HepG2 (cell line): Measurements from ENCODE around the gene ARFGEF2. TPM values are rescaled to one million over a fixed set of nuclear protein-coding genes. Genes with fewer than 3 reads are reported as not detected.

Source experiments
- ATAC-seq: fragments of 200-7000 bp; cut with Tn5 transposase; 3 replicates; pipeline ENCODE4 v1.9.1; 2020; ENCODE audit warnings: mild to moderate bottlenecking, moderate library complexity
- BruUV-seq: library from RNA; stranded (reverse); fragments of 400-500 nt; replicated peaks from 2 replicates; lab custom pipeline; 2021; lab: Mats Ljungman, UMichigan
- CTCF ChIA-PET: fragments of 300-600 bp; formaldehyde crosslinking; extraction: SDS; loops from one replicate; lab custom pipeline; 2021; ENCODE audit warnings: low total read pairs, inconsistent platforms, low intra/inter-chr PET ratio; lab: Yijun Ruan, JAX
- POLR2A ChIA-PET: fragments of 350-600 bp; sonication (Branson Sonifier 250); formaldehyde crosslinking; loops from one replicate; lab custom pipeline; 2020; ENCODE audit warnings: antibody characterized with exemption, inconsistent platforms; lab: Yijun Ruan, JAX
- DNase-seq: peaks from one replicate; pipeline ENCODE4 v3.0.0-alpha.2; 2015; ENCODE audit warnings: low spot score
- FAIRE-seq: peaks from 3 replicates; lab custom pipeline; 2011; peaks lifted over from hg19 to GRCh38; lab: Jason Lieb, UNC
- H2AFZ ChIP-seq: one replicate; pipeline ENCODE4 v1.6.1; 2011; ENCODE audit warnings: low read length, inconsistent platforms
- H3K27ac ChIP-seq: fragments of 300-600 bp; 3 replicates; pipeline ENCODE4 v1.8.0; 2011; ENCODE audit warnings: mixed run types, mild to moderate bottlenecking, mixed read lengths, low read length, inconsistent platforms; ENCODE audit not compliant: insufficient read depth; ENCODE audit errors: extremely low read length
- H3K27me3 ChIP-seq, 2 experiments: fragments of 200-600 bp in 1 of 2; 2 replicates in 1 of 2; 3 replicates in 1 of 2; pipeline versions ENCODE4 v1.6.0 to v1.8.0; 2011; ENCODE audit warnings: low read length in 2 of 2, mild to moderate bottlenecking in 2 of 2, moderate library complexity in 2 of 2, inconsistent platforms in 1 of 2; ENCODE audit not compliant: insufficient read depth in 2 of 2, control insufficient read depth in 1 of 2
- H3K36me3 ChIP-seq, 2 experiments: fragments of 200-600 bp in 1 of 2; replicated peaks in 1 of 2; 2 replicates in 1 of 2; 3 replicates in 1 of 2; pipeline versions ENCODE4 v1.5.1 to v1.8.0; 2011; ENCODE audit warnings: low read length in 2 of 2, inconsistent platforms in 1 of 2; ENCODE audit not compliant: insufficient read depth in 2 of 2, control insufficient read depth in 1 of 2
- H3K4me1 ChIP-seq: 2 replicates; pipeline ENCODE4 v1.5.1; 2012; ENCODE audit warnings: low read length, inconsistent platforms; ENCODE audit not compliant: insufficient read depth
- H3K4me2 ChIP-seq: 2 replicates; pipeline ENCODE4 v1.6.0; 2011; ENCODE audit warnings: low read depth, low read length, inconsistent platforms
- H3K4me3 ChIP-seq, 3 experiments: fragments of 200-600 bp in 1 of 3; sonication (generic), shearing (Covaris generic) in 1 of 3; replicated peaks in 1 of 3; 2 replicates each; pipeline ENCODE4 v1.5.1; 2011 to 2016; ENCODE audit warnings: low read length in 3 of 3, inconsistent platforms in 2 of 3, low read depth in 2 of 3, mild to moderate bottlenecking in 2 of 3, control low read depth in 1 of 3, mixed read lengths in 1 of 3; ENCODE audit not compliant: insufficient read depth in 1 of 3
- H3K79me2 ChIP-seq: one replicate; pipeline ENCODE4 v1.6.1; 2011; ENCODE audit warnings: low read length, inconsistent platforms; ENCODE audit not compliant: insufficient read depth
- H3K9ac ChIP-seq: 2 replicates; pipeline ENCODE4 v1.6.0; 2011; ENCODE audit warnings: mild to moderate bottlenecking, low read depth, low read length, inconsistent platforms; ENCODE audit not compliant: insufficient read depth
- H3K9me3 ChIP-seq: 2 replicates; pipeline ENCODE4 v1.5.1; 2012; ENCODE audit warnings: mild to moderate bottlenecking, low read length
- H4K20me1 ChIP-seq: 2 replicates; pipeline ENCODE4 v1.6.0; 2011; ENCODE audit warnings: inconsistent platforms, mild to moderate bottlenecking, low read length, moderate library complexity; ENCODE audit not compliant: insufficient read depth
- ADNP ChIP-seq: sonication (generic); formaldehyde crosslinking; IDR thresholded peaks from 2 replicates; pipeline ENCODE4 v1.4.0; 2020; ENCODE audit warnings: missing genetic modification reagents
- ASH2L ChIP-seq: fragments of 300-600, 200-600 bp; sonication (generic); IDR thresholded peaks from 2 replicates; pipeline ENCODE4 v1.7.0; 2017; ENCODE audit warnings: low read depth, mild to moderate bottlenecking, moderate library complexity, mixed read lengths, low read length; ENCODE audit not compliant: insufficient read length
- KLF6 ChIP-seq: IDR thresholded peaks from 2 replicates; pipeline ENCODE4 v1.8.0; 2016; ENCODE audit warnings: missing biosample characterization, missing genetic modification reagents
- NR2F1 ChIP-seq, 2 experiments: fragments of 450-650 bp in 1 of 2; formaldehyde crosslinking in 1 of 2; IDR thresholded peaks; 2 replicates each; pipeline versions ENCODE4 v1.5.0 to v1.6.1; 2016 to 2020; ENCODE audit warnings: mild to moderate bottlenecking in 1 of 2, missing compliant biosample characterization in 1 of 2, missing genetic modification reagents in 1 of 2, moderate library complexity in 1 of 2
- PHF5A ChIP-seq: IDR thresholded peaks from one replicate; pipeline ENCODE4 v1.6.1; 2018; ENCODE audit warnings: low read depth, missing genetic modification reagents; ENCODE audit not compliant: unreplicated experiment
- RBAK ChIP-seq: sonication (generic); formaldehyde crosslinking; IDR thresholded peaks from 2 replicates; pipeline ENCODE4 v1.5.1; 2020; ENCODE audit warnings: mild to moderate bottlenecking, missing genetic modification reagents
- SIX1 ChIP-seq: sonication (generic); formaldehyde crosslinking; IDR thresholded peaks from 2 replicates; pipeline ENCODE4 v1.4.0; 2020; ENCODE audit warnings: missing genetic modification reagents, borderline replicate concordance
- TCF12 ChIP-seq, 2 experiments: fragments of 450-650 bp in 1 of 2; sonication (generic) in 1 of 2; formaldehyde crosslinking in 1 of 2; IDR thresholded peaks; 2 replicates each; pipeline versions ENCODE4 v1.6.1 to v1.8.0; 2017 to 2022; ENCODE audit warnings: antibody characterized with exemption in 1 of 2, mild to moderate bottlenecking in 1 of 2, missing genetic modification reagents in 1 of 2, moderate library complexity in 1 of 2
- ZNF337 ChIP-seq: sonication (generic); formaldehyde crosslinking; IDR thresholded peaks from 2 replicates; pipeline ENCODE4 v1.5.1; 2020; ENCODE audit warnings: missing genetic modification reagents, low read depth, mild to moderate bottlenecking, borderline replicate concordance
- ZNF83 ChIP-seq: sonication (generic); formaldehyde crosslinking; IDR thresholded peaks from 2 replicates; pipeline ENCODE4 v1.4.0; 2020; ENCODE audit warnings: missing genetic modification reagents, mild to moderate bottlenecking, borderline replicate concordance
- WGBS: methylation state at CpG from one replicate; pipeline ENCODE4 v1.1.6; 2017; ENCODE audit warnings: low lambda C conversion rate; 5-methylcytosine and 5-hydroxymethylcytosine counted together
- in situ Hi-C: cut with HindIII; loops from 2 replicates; pipeline ENCODE4 v1.10.0; 2017; ENCODE audit warnings: low pct_unique_long_range_greater_than_20kb; ENCODE audit not compliant: extremely low pct_ligation_motif_present
- intact Hi-C: fragments of 100-400 bp; cut with micrococcal nuclease; formaldehyde crosslinking; loops from one replicate; pipeline ENCODE4 v1.10.0; 2022; ENCODE audit not compliant: unreplicated experiment
- polyA plus RNA-seq, 8 experiments: library from polyadenylated mRNA; depleted of rRNA in 3 of 8; stranded (reverse) in 7 of 8; unstranded in 1 of 8; fragments of >200 nt; fragmentation: Illumina TruSeq in 4 of 8; extraction: Trizol in 4 of 8; gene quantifications; 2 replicates each; pipeline versions ENCODE4 v1.2.1 to v1.2.3, GENCODE V29; 2011 to 2016; ENCODE audit warnings: low read depth in 4 of 8, missing spikeins in 1 of 8, mixed read lengths in 1 of 8; ENCODE audit not compliant: insufficient read depth in 1 of 8
- total RNA-seq, 5 experiments: library from RNA; depleted of rRNA; stranded (reverse); fragments of >200 nt; fragmentation: Illumina TruSeq; extraction: Trizol; gene quantifications; 2 replicates each; pipeline ENCODE4 v1.2.3, GENCODE V29; 2016; ENCODE audit warnings: low read depth in 1 of 5

ARFGEF2 gene
- total and polyA plus RNA-seq, 2 of the 13 experiments (the other 11 are each of a cell fraction or from before 2014, with no cell fraction given) = 44.0 to 60.8 TPM

DNA sequence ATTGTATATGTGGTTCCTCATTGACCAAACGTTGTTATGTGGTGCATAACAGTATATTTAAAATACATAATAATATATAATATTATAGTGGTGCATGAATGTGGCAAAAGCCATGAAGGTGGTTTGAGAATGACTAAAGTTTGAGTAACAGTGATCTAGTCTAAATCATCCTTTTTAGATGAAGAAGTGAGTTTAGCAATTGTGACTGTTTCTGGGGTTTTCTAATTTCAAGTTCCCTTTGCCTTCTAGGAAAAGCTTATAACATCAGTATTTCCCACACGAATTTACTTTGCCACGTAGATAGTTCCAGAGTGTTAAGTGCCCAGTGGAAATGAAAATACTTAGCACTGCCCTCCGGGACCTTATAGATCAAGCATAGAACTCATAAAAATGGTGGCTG, 40.9 kb downstream of the ARFGEF2 start:
- no peak overlapping the region for H3K27ac ChIP-seq
- TF ChIP-seq ZNF83 (CRISPR knock-in tag) = no peak
- no peak for TF ChIP-seq KLF6 (CRISPR knock-in tag)
- TF ChIP-seq TCF12 (IDR thresholded peaks at IDR 0.05) = no peak
- no peak for TF ChIP-seq TCF12 (CRISPR knock-in tag; IDR thresholded peaks at IDR 0.05)
- TF ChIP-seq PHF5A (CRISPR knock-in tag) = no peak
- no peak for TF ChIP-seq ADNP (CRISPR knock-in tag)
- TF ChIP-seq SIX1 (CRISPR knock-in tag) = no peak
- no peak for TF ChIP-seq NR2F1 (CRISPR knock-in tag; IDR thresholded peaks at IDR 0.05)
- no peak for TF ChIP-seq RBAK (CRISPR knock-in tag)
- no peak for TF ChIP-seq ASH2L
- no peak for TF ChIP-seq ZNF337
- no peak overlapping the region for H3K9ac ChIP-seq
- 95% methylated on average over 4 of the region's 4 CpGs for WGBS
- FAIRE-seq (no peak), DNase-seq (no peak), ATAC-seq (no peak)
- H3K36me3 ChIP-seq = peaks cover 43 to 64% of the 10 kb centered on the region in 2 experiments
- in situ Hi-C loops (no loop called here), intact Hi-C loops (no loop called here)
- no peak overlapping the region for H3K4me2 ChIP-seq
- no peaks in the 10 kb centered on the region for H3K9me3 ChIP-seq
- ChIA-PET CTCF (no interaction called here), POLR2A (no interaction called here)
- H3K4me3 ChIP-seq = no peak overlapping the region
- no peak overlapping the region for H2AFZ ChIP-seq
- H3K4me1 ChIP-seq = no peaks in the 10 kb centered on the region
- BruUV-seq = no TSS peak
- H4K20me1 ChIP-seq = no peaks in the 10 kb centered on the region
- no peaks in the 10 kb centered on the region for H3K27me3 ChIP-seq
- H3K79me2 ChIP-seq = no peaks in the 10 kb centered on the region
